Left ventricle myocardium inferior (tissue), 1 donor: ENCODE measurements around the gene PATJ. TPM values are rescaled to one million over a fixed set of nuclear protein-coding genes. Genes with fewer than 3 reads are reported as not detected.
"Not testable (repeated sequence)": the region's sequence is repeated elsewhere in the genome, so short reads cannot be mapped to it uniquely, and the experiment has no call there.

ENCODE experiments used
- DNase-seq: peaks from one replicate; pipeline ENCODE4 v3.0.0-alpha.2; 2020
- H3K27ac ChIP-seq: fragments of 200-600 bp; replicated peaks from 2 replicates; pipeline ENCODE4 v1.8.0; 2021
- H3K27me3 ChIP-seq: fragments of 200-600 bp; 2 replicates; pipeline ENCODE4 v1.8.0; 2021; ENCODE audit warnings: low read depth
- H3K36me3 ChIP-seq: fragments of 200-600 bp; 2 replicates; pipeline ENCODE4 v1.8.0; 2021
- H3K4me1 ChIP-seq: fragments of 200-600 bp; 2 replicates; pipeline ENCODE4 v1.8.0; 2021
- H3K4me3 ChIP-seq: fragments of 200-600 bp; 2 replicates; pipeline ENCODE4 v1.8.0; 2021; ENCODE audit warnings: mild to moderate bottlenecking, moderate library complexity
- H3K9me3 ChIP-seq: fragments of 200-600 bp; replicated peaks from 2 replicates; pipeline ENCODE4 v1.8.0; 2021
- CTCF ChIP-seq: fragments of 200-600 bp; IDR thresholded peaks from 2 replicates; pipeline ENCODE4 v1.8.0; 2021; ENCODE audit warnings: antibody characterized with exemption, mild to moderate bottlenecking, borderline replicate concordance
- intact Hi-C: fragments of 100-400 bp; cut with micrococcal nuclease; formaldehyde crosslinking; loops from one replicate; pipeline ENCODE4 v1.11.0; 2022
- total RNA-seq: library from RNA; stranded (reverse); fragmentation: NEBNext Ultra II Directional; extraction: Animal tissue kit (Norgen Biotek cat#: 25700); gene quantifications from one replicate; pipeline ENCODE4 v1.2.1, GENCODE V29; 2021
- donor health status: DM: no; HTN: yes; CAD: no; lungs with severe emphysema.

PATJ gene
- total RNA-seq, 1 donor from 2014 or later, result 166 TPM

- H3K4me3 ChIP-seq, result no peak overlapping the region
- DNase-seq, result no peak
- H3K36me3 ChIP-seq, result no peaks in the 10 kb centered on the region
- no peak for TF ChIP-seq CTCF
- no peaks in the 10 kb centered on the region for H3K27me3 ChIP-seq
- intact Hi-C loops, result no loop called here
- peaks cover 15% of the 10 kb centered on the region for H3K4me1 ChIP-seq
- H3K9me3 ChIP-seq, result no peaks in the 10 kb centered on the region
- peak overlapping the region; percentile 33 for H3K27ac ChIP-seq
These were observed 220.4 kb downstream of the PATJ start for GRCh38 chr1:61962631-61963030.

GRCh38 chr1:61966450-61967225 is 224.4 kb downstream of the PATJ start:
- DNase-seq, intact Hi-C loops, H3K9me3 ChIP-seq: not testable (repeated sequence)

GRCh38 chr1:61967750-61968149 is 225.5 kb downstream of the PATJ start:
- H3K4me3 ChIP-seq, result no peak overlapping the region
- peak overlapping the region; percentile 43 for H3K27ac ChIP-seq
- intact Hi-C loops, result no loop called here
- H3K36me3 ChIP-seq, result no peaks in the 10 kb centered on the region
- peaks cover 4% of the 10 kb centered on the region for H3K9me3 ChIP-seq
- H3K27me3 ChIP-seq, result no peaks in the 10 kb centered on the region
- H3K4me1 ChIP-seq, result peaks cover 15% of the 10 kb centered on the region
- no peak for TF ChIP-seq CTCF
- no peak for DNase-seq

More at GRCh38 chr1:61966450-61967225, 224.4 kb downstream of the PATJ start:
- H3K27ac ChIP-seq, H3K27me3 ChIP-seq, H3K36me3 ChIP-seq, H3K4me3 ChIP-seq: not testable (repeated sequence)
- H3K4me1 ChIP-seq, result peaks cover 21% of the 10 kb centered on the region

- Histone ChIP-seq H3K4me3 (no peak overlapping the region), H3K9me3 (peaks cover 4% of the 10 kb centered on the region), H3K27ac (no peak overlapping the region), H3K27me3 (no peaks in the 10 kb centered on the region), H3K36me3 (no peaks in the 10 kb centered on the region), H3K4me1 (peaks cover 14% of the 10 kb centered on the region)
- DNase-seq, result no peak
- TF ChIP-seq CTCF, result no peak
- intact Hi-C loops, result no loop called here
These were observed 226.6 kb downstream of the PATJ start for GRCh38 chr1:61968869-61969268.

DNA sequence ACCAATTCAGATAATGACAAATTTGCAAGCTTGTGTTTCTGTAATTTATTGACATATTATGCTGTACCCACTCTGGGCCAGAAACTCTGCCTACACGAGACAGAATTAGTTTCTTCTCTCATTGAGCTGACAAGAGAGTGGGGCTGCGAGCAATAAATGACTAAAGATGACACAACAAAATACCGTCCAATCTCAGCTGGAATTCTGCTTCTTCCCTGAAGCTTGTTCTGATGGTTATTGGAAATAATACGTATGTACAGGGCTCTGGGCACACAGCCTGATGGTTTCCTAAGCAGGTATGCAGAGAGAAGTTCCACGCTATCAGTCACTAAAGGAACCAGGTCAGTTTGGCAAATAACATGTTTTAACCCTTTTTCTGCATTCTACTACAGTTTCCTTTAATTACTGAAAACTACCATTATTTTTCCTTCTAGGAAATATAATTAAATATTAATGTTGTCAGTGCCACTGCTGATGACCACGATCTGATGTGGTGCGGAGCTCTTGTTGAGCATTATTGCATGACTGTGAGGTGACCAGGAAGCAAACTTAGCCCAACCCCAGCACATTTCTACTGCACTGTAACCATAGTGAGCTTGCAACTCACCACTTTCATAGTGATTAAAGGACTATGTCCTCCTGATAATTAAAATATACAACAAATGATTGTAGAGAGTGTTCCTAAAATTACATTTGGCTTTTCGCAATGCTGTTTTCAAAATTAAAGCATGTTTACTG is 231.0 kb downstream of the PATJ start:
- Histone ChIP-seq H3K27ac (peak overlapping the region; percentile 62), H3K36me3 (no peaks in the 10 kb centered on the region), H3K4me3 (peak overlapping the region; percentile 32), H3K9me3 (peaks cover 4% of the 10 kb centered on the region), H3K4me1 (peaks cover 10% of the 10 kb centered on the region), H3K27me3 (no peaks in the 10 kb centered on the region)
- intact Hi-C loops, result no loop called here
- no peak for DNase-seq
- TF ChIP-seq CTCF, result no peak

DNA sequence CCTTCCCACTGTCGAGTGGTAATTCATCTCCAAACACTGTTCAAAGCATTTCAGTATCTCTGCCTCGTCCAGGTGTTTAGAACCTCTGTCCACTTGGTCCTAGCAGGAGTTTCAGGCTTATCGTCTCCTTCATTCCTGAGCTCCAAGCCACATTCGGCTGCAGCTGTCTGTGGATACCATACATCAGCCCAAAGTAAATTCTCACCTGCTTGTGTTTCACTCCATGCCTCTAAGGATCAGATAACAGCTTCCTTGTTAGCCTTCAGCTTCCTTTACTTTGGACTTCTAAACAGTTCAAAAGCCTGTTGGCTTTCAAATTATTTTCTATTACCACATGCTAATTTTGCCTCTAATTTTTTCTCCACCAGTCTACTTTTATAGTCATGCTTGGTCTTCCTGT is 233.4 kb downstream of the PATJ start:
- no peaks in the 10 kb centered on the region for H3K27me3 ChIP-seq
- intact Hi-C loops, result no loop called here
- no peak overlapping the region for H3K4me3 ChIP-seq
- DNase-seq, result no peak
- TF ChIP-seq CTCF, result no peak
- H3K36me3 ChIP-seq, result no peaks in the 10 kb centered on the region
- H3K27ac ChIP-seq, result no peak overlapping the region
- H3K4me1 ChIP-seq, result peaks cover 10% of the 10 kb centered on the region
- no peaks in the 10 kb centered on the region for H3K9me3 ChIP-seq
